ENCODE results near the gene LACRT.
A peak's percentile ranks its signal among the peaks of the same experiment; 100 is the strongest.

DNA sequence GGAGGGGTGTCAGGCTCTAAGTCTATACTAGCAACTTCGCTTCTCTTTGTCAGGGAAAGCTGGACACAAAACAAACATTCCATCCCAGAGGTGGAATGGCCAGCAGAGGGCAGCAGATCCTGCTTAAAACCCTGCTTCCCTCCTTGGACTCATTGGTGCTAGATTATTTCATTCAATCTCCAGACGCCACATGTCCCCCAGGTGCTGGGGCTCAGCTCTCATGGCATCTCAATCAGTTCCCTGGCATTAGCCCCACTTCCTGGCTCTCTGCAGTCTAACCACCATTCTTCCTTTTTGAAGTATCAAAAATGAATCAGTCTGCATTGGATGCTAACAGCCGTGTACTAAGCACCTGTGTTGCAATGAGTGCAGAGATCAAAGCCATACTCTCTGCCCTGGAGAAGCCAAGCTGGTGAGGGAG, 38.2 kb downstream of the LACRT start:
- TF ChIP-seq, protein P1, sequence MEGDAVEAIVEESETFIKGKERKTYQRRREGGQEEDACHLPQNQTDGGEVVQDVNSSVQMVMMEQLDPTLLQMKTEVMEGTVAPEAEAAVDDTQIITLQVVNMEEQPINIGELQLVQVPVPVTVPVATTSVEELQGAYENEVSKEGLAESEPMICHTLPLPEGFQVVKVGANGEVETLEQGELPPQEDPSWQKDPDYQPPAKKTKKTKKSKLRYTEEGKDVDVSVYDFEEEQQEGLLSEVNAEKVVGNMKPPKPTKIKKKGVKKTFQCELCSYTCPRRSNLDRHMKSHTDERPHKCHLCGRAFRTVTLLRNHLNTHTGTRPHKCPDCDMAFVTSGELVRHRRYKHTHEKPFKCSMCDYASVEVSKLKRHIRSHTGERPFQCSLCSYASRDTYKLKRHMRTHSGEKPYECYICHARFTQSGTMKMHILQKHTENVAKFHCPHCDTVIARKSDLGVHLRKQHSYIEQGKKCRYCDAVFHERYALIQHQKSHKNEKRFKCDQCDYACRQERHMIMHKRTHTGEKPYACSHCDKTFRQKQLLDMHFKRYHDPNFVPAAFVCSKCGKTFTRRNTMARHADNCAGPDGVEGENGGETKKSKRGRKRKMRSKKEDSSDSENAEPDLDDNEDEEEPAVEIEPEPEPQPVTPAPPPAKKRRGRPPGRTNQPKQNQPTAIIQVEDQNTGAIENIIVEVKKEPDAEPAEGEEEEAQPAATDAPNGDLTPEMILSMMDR (IDR thresholded peaks at IDR 0.05; ENCODE audit: low read depth, low read length, missing input control) = peak; percentile 83
- TF ChIP-seq, protein P2, sequence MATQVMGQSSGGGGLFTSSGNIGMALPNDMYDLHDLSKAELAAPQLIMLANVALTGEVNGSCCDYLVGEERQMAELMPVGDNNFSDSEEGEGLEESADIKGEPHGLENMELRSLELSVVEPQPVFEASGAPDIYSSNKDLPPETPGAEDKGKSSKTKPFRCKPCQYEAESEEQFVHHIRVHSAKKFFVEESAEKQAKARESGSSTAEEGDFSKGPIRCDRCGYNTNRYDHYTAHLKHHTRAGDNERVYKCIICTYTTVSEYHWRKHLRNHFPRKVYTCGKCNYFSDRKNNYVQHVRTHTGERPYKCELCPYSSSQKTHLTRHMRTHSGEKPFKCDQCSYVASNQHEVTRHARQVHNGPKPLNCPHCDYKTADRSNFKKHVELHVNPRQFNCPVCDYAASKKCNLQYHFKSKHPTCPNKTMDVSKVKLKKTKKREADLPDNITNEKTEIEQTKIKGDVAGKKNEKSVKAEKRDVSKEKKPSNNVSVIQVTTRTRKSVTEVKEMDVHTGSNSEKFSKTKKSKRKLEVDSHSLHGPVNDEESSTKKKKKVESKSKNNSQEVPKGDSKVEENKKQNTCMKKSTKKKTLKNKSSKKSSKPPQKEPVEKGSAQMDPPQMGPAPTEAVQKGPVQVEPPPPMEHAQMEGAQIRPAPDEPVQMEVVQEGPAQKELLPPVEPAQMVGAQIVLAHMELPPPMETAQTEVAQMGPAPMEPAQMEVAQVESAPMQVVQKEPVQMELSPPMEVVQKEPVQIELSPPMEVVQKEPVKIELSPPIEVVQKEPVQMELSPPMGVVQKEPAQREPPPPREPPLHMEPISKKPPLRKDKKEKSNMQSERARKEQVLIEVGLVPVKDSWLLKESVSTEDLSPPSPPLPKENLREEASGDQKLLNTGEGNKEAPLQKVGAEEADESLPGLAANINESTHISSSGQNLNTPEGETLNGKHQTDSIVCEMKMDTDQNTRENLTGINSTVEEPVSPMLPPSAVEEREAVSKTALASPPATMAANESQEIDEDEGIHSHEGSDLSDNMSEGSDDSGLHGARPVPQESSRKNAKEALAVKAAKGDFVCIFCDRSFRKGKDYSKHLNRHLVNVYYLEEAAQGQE (IDR thresholded peaks at IDR 0.05) = peak; percentile 9
- TF ChIP-seq RAD21 (IDR thresholded peaks at IDR 0.05) = peak; percentile 75 to 82
- peak; percentile 60 to 70 for TF ChIP-seq HNF4A (conservative IDR thresholded peaks at IDR 0.05)
- TF ChIP-seq RXRA (IDR thresholded peaks at IDR 0.05) = peak in 1 of 2 donors; percentile 20
- TF ChIP-seq SP1 (IDR thresholded peaks at IDR 0.05) = peak; percentile 10
- TF ChIP-seq GABPA (IDR thresholded peaks at IDR 0.05 in 1 of 2, conservative IDR thresholded peaks at IDR 0.05 in 1 of 2) = no peak
